ENCODE measurements around the gene GPHN.
"Not testable (repeated sequence)": the region's sequence is repeated elsewhere in the genome, so short reads cannot be mapped to it uniquely, and the experiment has no call there.

GPHN gene

DNA sequence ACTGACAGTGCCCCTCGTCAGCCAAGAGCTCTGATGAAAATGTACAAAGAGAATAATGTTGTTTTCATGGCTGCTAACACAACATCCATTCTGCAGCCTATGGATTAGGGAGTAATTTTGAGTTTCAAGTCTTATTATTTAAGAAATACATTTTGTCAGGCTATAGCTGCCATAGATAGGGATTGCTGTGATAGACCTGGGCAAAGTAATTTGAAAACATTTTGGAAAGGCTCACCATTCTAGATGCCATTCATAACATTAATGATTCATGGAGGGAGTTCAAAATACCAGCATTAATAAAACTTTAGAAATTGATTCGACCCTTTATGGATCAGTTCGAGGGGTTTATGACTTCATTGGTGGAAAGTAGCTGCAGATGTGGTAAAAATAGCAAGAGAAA, 149.8 kb downstream of the GPHN start:
- no peak for DNase-seq (ENCODE audit: low read depth in 2 of 2)

DNA sequence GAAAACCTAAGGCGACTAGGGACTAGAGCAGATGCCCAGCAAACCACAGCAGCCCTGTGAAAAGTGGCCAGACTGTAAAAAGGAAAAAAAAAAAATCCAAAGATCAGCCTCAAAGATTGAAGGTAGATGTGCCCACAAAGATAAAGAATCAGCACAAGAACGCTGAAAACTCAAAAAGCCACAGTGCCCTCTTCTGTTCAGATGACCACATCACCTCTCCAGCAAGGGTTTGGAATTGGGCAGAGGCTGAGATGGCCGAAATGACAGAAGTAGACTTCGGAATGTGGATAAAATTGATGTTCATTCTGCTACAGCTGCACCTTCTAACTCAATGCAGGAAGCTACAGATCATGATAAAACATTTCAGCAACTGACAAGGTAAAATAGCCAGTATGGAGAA, 154.4 kb downstream of the GPHN start:
- DNase-seq (ENCODE audit: low read depth in 2 of 2) = no peak

DNA sequence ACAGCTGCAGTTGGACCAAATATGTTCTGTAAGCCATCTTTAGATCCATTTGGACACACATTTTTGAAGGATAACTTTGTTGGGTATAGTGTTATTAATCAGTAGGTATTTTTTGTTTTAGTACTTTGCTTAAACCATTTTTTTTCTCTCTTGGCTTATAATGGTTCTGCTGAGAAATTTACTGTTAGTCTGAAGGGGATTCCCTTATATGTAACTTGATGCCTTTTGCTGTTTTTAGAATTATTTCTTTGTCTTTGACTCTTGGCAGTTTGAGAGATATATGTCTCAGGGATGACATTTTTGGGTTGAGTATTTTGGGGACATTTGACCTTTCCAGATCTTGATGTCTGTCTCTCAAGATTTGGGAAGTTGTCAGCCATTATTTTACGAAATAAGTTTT, 169.8 kb downstream of the GPHN start:
- DNase-seq (ENCODE audit: low read depth in 2 of 2) = no peak

DNA sequence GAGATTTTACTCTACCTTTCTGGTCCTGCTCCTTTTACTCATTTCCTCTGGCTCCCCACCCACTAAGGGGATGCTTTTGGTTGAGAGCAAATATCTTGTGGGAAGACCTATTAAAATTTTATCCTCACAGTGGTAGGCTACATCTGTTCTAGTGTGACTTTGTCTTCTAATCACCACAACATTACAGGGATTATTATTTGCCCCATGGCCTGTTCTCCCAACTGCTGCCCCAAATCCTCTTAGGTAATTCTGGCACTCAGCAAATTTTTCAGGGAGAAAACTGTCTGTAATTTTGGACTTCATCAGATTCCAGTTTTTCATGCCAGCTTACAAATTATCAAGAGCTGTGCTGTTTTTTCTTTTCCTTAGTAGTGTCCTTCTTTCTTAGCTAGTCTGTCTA, 172.3 kb downstream of the GPHN start:
- no peak for DNase-seq (ENCODE audit: low read depth in 2 of 2)

DNA sequence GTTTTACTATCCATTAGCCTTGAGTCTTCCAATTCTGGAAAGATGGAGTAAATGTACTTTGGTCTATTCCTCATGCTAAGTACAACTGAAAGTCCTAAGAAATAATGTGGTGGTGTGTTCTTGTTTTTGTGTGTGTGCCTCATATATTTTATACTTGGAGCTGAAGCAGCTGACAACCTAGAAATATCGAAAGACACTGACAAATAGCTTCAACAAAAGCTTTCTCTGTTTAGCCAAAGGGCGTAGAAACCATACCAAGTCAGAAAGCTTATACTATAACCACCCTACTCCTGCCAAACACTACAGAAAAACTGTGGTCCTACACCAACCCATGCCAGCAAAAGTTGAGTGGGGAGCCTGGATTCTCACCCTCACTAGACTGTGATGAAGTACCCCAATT, 188.4 kb downstream of the GPHN start:
- DNase-seq (ENCODE audit: low read depth in 2 of 2) = no peak

DNA sequence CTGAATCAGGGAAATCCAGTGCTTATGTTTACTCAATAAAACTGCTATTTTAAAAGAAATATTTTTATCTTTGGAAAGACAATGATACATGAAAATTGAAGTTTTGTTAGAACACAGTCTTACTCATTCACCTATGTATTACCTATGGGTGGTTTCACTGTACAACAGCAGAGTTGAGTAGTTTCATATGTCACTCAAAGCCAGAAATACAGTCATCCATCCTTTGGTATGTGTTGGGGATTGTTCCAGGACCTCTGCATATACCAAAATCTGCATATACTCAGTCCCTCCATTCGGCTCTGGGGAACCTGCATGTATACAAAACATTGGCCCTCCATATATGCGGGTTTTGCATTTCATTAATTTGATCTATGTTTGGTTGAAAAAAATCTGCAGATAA, 190.6 kb downstream of the GPHN start:
- DNase-seq (ENCODE audit: low read depth in 2 of 2) = no peak

DNA sequence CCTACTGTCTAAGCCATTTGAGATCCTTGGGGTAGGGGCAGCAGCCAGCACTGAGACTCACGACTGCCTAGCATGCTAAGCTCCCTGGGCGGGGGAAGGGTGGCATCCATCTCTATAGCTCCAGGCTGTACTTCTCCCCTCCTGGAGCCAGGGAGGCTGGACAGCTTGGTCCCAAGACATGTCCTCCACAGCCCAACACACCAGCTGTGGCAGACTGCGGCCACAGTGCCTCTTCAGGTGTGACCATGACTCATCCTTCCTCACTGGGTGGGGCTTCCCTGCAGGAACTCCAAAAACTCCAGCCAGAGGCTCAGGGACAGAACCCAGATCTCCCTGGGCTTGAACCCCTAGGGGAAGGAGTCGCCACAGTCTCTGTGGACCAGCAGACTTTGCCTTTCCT, 193.9 kb downstream of the GPHN start:
- DNase-seq (ENCODE audit: low read depth in 2 of 2) = no peak

DNA sequence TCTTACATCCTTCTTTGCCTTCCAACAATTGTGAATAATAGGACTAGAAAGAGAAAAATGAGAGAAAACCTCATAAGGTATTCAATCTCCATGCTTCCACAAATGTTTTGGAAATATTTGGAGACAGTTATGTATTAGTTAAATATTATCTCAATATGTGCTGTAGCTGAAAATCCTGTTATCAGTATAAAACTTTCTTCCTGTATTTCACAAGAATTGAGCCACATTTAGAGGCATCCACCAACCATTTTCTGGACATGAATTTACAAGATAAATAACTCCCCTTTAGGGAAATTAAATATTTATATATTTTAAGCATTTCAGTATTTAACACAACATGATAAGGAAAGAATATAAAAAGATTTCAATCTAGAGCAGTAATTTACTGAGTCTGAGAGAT, 200.3 kb downstream of the GPHN start:
- DNase-seq (ENCODE audit: low read depth in 2 of 2) = no peak

DNA sequence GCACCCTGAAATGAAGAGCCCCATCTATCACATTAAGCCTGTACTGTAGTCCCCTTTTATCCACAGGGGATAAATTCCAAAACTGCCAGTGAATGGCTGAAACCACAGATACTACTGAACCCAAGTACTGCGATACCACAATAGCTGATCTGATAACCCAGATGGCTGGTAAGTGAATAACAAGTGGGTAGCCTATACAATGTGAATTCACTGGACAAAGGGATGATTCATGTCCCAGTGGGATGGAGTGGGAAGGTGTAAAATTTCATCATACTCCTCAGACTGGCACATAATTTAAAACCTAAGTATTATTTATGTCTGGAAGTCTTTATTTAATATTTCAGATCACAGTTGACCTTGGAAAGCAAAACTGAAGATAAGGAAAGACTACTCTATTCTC, 201.3 kb downstream of the GPHN start:
- no peak for DNase-seq (ENCODE audit: low read depth in 2 of 2)

DNA sequence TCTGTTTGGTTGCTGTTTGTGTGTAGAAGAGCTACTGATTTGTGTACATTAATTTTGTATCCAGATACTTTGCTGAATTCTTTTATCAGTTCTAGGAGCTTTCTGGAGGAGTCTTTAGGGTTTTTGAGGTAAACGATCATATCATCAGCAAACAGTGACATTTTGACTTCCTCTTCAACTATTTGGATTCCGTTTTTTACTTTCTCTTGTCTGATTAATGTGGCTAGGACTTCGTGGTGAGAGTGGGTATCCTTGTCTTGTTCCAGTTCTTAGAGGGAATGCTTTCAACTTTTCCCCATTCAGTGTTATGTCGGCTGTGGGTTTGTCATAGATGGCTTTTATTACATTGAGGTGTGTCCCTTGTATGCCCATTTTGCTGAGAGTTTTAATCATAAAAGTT, 206.3 kb downstream of the GPHN start:
- not testable (repeated sequence) for DNase-seq (ENCODE audit: low read depth in 2 of 2)

DNA sequence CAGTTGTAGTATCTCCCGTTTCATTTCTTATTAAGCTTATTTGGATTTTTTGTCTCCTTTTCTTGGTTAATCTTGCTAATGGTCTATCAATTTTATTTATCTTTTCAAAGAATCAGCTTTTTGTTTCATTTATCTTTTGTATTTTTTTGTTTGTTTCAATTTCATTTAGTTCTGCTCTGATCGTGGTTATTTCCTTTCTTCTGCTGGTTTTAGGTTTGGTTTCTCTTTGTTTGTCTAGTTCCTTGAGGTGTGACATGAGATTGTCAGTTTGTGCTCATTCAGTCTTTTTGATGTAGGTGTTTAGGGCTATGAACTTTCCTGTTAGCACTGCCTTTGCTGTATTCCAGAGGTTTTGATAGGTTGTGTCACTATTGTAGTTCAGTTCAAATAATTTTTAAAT, 207.4 kb downstream of the GPHN start:
- not testable (repeated sequence) for DNase-seq (ENCODE audit: low read depth in 2 of 2)

DNA sequence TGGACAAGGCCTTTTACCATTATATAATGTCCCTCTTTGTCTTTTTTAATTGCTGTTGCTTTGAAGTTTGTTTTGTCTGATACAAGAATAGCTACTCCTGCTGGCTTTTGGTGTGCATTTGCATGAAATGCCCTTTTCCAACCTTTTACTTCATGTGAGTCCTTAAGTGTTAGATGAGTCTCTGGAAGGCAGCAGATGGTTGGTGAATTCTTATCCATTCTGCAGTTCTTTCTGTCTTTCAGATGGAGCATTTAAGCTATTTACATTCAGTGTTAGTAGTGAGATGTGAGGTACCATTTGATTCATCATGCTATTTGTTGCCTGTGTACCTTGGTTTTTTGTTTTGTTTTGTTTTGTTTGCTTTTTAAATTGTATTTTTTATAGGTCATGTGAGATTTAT, 208.3 kb downstream of the GPHN start:
- no peak for DNase-seq (ENCODE audit: low read depth in 2 of 2)

DNA sequence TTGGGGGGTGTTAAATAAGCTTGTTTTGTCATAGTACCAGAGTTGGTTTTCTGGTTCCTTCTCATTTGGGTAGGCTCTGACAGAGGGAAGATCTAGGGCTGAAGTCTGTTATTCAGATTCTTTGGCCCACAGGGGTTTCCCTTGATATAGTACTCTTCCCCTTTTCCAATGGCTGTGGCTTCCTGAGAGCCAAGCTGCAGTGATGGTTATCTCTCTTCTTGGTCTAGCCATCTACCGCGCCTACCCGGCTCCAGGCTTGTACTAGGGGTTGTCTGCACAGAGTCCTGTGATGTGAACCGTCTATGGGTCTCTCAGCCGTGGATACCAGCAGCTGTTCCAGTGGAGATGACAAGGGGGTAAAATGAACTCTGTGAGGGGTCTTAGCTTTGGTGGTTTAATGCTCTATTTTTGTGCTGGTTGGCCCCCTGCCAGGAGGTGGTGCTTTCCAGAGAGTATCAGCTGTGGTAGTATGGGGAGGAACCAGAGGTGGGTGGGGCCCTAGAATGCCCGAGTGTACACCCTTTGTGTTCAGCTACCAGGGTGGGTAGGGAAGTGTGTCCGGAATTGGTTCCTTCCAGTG, 209.7 kb downstream of the GPHN start:
- no peak for DNase-seq (ENCODE audit: low read depth in 2 of 2)

DNA sequence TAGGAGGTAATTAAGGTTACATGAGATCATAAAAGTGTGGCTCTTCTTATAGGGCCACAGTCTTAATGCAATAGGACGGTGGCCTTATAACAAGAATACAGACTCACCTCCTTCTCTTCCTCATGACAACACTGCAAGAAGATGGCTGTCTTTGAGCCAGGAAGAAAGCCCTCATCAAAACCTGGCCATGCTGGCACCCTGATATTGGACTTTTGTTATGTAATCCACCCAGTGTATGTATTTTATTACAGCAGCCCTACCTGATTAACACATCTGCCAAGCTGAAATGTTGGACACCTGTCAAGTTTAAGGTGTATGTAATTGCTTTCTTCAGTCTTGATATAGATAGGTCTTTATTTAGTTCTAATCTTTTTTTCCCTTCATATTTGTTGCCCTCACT, 217.0 kb downstream of the GPHN start:
- DNase-seq (ENCODE audit: low read depth in 2 of 2) = no peak

DNA sequence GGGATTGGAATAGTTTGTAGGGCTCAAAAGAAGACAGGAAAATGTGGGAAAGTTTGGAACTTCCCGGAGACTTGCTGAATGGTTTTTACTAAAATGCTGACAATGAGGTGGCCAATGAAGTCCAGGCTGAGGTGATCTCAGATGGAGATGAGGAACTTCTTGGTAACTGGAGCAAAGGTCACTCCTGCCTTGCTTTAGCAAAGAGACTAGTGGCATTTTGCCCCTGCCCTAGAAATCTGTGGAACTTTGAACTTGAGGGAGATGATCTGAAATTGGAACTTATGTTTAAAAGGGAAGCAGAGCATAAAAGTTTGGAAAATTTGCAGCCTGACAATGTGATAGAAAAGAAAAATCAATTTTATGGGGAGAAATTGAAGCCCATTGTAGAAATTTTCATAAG, 223.4 kb downstream of the GPHN start:
- not testable (repeated sequence) for DNase-seq (ENCODE audit: low read depth in 2 of 2)

DNA sequence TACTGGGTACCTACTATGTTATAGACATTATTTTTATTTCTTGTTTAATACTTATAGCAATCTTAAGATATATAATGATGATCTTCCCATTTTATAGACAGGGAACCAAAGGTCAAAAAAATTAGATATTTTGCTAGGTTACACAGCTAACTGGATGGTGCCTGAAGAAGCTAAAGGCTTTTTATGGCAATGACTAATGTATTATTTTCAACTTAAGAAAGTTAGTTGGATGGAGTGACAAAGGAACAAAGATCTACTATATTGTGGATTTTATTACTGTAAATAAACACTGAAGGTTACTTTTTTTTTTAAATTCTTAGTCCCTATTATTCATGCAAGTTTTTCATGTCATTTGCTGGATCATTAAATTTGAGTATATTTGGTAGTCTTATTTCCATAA, 227.9 kb downstream of the GPHN start:
- no peak for DNase-seq (ENCODE audit: low read depth in 2 of 2)

DNA sequence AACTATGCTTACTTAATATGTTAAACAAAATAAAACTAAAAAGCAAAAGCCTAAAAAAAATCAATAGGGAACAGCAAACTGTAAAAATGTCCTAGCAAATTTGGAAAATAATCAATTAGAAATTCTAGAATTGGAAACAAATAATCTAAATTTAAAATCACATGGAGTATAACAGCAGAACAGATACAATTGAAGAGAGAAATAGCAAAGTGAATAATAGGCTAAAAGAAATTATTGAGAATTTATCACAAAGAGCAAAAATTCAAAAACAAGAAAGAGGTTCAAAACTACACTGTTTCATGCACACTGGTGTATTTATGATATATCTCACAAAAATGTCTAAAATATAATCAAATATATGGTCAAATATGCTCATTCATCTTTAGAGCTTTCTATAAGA, 231.9 kb downstream of the GPHN start:
- DNase-seq (ENCODE audit: low read depth in 2 of 2) = no peak

DNA sequence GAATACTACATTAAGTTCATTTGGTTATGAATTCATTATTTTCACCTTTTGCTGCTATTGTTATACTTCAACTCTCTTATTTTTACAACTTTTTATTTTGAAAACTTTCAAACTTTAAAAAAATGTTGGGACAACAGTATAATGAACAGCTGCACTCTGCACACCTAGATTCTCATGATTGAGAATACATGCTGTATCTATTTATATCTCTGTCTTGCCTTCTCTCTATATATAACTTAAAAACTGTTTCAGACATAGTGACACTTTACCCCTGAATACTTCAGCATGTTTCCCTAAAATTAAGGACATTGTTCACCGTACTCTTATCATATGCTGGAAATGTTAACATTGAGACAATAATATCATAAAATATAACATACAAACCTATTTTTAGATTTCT, 237.1 kb downstream of the GPHN start:
- no peak for DNase-seq (ENCODE audit: low read depth in 2 of 2)

DNA sequence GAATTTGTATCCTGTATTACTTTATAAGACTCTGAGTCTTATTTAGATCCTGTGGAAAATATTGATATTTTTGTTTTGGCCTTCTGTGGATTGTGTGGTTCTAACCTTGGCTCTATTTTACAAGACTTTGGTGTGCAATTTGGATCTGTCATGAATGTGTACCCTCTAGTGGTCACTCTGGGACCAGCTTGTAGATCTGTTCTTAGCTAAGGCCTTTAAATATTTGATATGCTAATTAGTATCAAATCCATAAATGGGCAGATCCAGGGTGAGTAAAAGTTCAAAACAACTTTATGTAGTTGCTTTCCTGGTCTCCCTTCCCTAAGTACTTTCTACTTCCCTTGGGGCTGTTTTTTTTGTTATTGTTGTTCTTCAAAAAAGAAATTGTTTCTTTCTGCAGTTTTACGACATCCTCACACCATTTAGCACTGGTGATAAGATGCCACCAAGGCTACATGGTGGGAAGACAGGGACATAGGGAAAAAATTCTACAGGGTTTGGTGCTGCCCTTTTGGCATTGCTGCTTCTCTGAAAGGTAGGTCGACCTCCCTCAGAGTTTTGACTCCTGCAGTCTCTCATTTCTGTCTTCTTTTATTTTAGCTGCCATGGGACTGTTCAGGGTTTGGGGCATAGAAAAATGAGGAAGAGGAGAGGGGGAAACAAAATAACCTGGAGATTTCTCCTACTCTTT, 238.5 kb downstream of the GPHN start:
- no peak for DNase-seq (ENCODE audit: low read depth in 2 of 2)

DNA sequence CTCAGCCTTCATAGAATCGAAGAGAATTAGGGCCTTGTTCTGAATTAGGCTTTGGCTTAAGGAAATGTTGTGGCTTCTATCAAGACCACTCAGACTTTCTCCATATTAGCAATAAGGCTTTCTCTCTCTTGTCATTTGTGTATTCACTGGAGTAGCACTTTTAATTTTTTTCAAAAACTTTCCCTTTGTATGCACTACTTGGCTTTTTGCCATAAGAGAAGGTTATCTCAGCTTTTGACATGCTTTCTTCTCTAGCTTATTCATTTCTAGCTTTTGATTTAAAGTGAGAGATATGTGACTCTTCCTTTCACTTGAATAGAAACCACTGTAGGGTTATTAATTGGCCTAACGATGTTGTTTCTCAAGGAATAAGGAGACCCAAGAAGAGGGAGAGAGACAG, 244.2 kb downstream of the GPHN start:
- DNase-seq (ENCODE audit: low read depth in 2 of 2) = no peak

DNA sequence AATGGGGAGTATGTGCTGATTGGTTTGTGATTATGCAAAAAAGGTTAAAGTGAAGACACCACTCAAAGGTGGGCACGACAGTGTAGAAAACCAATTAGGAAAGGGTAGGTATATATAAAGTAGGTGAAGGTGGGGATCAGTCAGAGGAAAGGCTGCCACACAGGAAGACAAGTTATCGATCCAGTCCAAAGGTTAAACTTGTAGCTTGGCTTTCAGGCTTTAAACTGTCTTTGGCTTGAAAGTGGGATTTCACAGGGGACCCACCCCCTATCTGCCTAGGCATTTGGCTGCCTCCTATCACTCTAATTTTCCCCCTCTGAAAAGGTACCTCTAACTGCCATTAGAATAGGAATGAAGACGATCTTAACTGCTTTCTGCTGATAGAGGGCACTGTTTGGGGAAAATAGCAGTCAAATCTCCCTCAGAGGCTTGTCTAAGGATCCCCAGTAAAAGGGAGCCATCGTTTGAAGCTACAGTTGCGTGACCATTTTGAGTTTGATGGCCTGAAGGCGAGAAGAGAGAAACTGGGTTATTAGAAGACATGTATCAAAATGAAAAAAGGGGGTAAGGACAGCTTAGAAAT, 250.2 kb downstream of the GPHN start:
- no peak for DNase-seq (ENCODE audit: low read depth in 2 of 2)

DNA sequence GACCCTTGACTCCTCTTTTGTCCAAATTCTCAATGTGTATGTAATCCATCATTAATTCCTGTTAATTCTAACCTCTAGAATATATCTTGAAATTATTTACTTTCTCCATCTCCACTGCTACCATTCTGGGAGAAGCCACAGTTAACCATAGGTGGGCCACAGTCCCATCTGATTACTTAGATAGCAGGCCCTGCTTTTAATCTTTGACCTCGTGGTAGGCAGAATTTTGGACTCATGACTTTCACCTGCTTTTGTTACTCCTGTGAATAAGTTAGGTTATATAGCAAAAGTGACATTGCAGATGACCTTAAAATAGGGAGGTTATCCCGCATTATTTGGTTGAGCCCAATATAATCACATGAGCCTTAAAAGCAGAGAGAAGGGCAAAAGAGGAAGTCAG, 264.2 kb downstream of the GPHN start:
- no peak for DNase-seq (ENCODE audit: low read depth in 2 of 2)

DNA sequence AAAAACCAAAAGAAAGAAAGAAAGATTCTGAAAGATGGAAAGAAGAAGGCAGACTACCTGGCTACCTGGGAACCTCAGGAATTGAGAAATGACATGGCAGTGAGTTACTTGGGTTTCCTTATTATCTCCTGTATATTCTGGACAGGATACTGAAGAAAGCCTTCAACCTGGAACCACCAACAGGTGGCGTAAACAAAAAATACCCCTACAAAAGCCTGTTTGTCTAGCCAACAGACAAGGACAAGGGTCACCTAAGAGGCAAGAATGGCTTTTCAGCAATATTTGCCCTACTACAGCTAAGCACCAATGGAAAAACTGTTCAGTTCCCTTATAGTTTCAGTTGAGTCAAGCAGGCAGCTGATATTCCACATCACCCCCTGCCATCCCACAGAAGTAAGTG, 274.9 kb downstream of the GPHN start:
- no peak for DNase-seq (ENCODE audit: low read depth in 2 of 2)

DNA sequence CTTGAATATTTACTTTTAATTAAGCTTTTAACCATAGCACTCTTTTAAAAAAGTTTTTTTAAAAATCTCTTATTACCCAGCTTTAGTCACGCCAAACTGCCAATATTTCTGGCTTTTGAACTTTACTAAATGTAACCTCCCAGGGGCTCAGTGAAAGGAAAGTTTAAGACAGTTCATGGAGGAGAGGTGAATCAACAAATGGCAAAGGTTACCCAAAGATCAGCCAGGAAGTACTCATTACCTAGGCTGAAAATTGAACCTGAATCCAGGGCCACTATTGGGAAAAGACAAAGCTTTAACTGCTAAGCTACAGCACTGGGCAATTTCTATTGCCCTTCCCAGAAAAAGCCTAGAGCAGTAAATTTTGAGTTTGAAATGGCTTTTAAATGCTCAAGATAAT, 282.2 kb downstream of the GPHN start:
- no peak for DNase-seq (ENCODE audit: low read depth in 2 of 2)
